ENCODE data around the gene KRTAP4-6.
"Not testable (repeated sequence)": the region's sequence is repeated elsewhere in the genome, so short reads cannot be mapped to it uniquely, and the experiment has no call there.

GRCh38 chr17:41189837-41190318 lies 49.5 kb upstream of the KRTAP4-6 start, which contains the start of gene KRTAP9-1:
- not testable (repeated sequence) for TF ChIP-seq CTCF, POLR2A (IDR thresholded peaks at IDR 0.05)
